Skin epidermis (tissue), 12 donors: ENCODE data around the gene TMEM131.

Source experiments
- H3K27ac ChIP-seq, 21 experiments: fragments of 200-600 bp; sonication (generic) in 11 of 21; one replicate each; pipeline ENCODE4 v1.5.0; 2020; ENCODE audit warnings: mild to moderate bottlenecking in 3 of 21, inconsistent platforms in 2 of 21, moderate library complexity in 2 of 21
- H3K4me3 ChIP-seq, 7 experiments: fragments of 200-600 bp; sonication (generic) in 2 of 7; one replicate each; pipeline ENCODE4 v1.5.0; 2020; ENCODE audit warnings: inconsistent platforms in 2 of 7, mild to moderate bottlenecking in 2 of 7, moderate library complexity in 1 of 7

Gene TMEM131

DNA sequence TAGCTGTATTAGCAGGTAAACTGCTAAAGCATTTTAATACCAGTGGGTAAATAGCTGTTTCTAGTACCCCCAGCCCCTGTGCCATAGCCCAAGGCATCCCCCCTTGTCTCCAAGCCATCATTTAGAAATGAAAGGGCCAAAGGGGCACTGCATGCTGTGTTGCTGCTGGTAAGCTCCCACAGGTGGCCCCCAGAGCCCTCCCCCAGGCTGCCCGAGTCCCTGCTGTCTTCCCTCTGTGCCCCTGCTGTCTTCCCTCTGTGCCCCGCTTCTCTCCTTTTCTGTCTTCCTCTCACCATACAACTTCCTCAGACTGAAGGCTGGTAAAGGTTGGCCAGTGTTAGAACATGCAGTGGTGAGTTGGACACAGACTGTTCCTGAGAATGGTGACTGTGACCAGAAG lies 240.3 kb downstream of the TMEM131 start:
- no peak overlapping the region for H3K4me3 ChIP-seq
- H3K27ac ChIP-seq, result peak overlapping the region in 7 of 21 experiments; percentile 5 to 56 (median 25)

DNA sequence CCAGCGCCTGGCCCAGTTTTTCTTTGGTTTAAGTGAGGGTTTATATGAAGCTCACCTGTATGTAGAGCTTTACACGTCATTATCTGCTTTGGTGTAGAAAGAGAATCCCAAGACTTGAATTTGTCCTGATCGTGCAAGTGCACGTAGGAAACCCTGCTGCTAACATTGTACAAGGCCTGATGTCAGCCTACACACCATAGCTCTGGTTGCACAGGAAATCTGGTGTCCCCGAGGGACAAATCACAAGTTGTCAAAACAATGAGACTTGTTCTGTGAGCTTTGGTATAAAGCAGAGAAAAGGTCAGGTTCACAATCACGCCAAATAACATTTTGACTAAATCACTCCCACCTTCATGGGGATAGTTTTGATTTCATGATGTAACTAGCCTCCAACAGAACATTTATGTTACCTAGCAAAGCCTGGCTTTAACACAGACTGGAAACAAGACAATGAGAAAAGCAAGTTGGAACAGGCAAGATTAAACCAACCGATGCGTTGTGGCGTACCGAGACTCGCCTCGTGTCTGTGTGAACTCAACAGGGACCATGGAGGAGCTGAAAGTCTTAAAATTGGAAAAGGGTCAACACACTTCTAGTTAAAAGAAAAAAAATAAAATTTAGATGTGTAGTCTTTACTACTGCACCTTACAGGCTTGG lies 240.9 kb downstream of the TMEM131 start:
- Histone ChIP-seq H3K4me3 (no peak overlapping the region), H3K27ac (peak overlapping the region in 7 of 21 experiments; percentile 5 to 56 (median 32))

DNA sequence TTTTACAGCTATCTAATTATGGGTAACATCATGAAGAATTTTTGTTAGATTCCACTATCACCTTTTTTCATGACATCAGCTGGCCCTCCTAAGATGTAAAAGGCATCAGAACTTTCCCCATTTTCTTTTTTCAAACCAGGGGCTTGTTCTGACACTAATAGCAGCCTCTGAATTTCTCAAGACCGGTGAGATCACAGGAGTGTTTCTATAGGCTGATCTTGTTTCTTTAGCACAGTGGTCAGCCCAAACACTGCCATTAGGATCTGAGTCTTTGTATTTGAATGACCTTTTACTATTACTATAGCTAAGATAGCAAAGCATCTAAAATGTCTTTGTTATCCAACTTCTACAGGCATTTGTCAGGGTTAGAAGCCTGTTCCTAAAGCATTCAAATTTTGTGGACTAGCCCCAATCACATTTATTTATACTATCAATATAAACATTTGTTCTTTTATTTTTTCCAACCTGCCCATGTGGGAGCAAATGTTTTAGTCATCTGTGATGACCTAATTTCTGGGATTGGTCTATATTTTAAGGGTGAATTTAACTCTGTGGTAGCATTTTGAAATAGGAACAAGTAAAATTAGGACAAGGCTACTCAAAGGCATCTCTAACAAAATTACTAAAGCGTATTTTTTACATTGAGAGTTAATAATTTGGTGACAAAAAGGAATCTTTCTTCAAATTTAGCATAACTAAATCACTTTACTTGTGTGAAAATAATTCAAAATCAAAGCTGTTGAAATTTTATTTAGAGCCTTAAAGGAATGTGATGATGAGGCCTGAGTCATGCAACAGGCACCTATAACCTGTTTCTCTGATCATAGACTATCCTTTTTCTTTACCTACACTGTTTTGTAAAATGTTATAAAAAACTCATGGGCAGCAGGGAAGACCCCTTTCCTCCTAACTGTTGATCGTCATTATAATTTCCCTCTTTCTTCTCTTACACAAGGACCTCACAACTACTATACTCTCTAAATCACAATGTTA lies 243.1 kb downstream of the TMEM131 start:
- H3K27ac ChIP-seq, result peak overlapping the region in 3 of 21 experiments; percentile 14 to 19 (median 18)
- H3K4me3 ChIP-seq, result no peak overlapping the region

DNA sequence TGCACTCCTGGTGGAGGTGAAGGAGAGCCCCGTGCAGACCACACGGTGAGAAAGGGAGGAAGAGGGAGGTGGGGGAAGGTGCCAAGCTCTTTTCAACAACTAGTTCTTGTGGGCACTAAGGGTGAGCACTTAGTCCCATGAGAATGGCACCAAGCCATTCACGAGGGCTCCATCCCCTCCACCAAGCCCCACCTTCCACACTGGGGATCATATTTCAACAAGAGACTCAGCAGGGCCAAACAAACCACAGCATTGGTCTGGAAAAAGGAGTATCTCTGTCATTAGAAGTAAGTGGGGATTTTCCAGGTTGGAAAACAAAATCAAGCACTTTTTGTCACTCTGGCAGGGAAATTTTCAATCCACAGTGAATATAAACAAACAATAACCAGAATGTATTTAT lies 244.0 kb downstream of the TMEM131 start:
- no peak overlapping the region for H3K4me3 ChIP-seq
- peak overlapping the region in 3 of 21 experiments; percentile 14 to 18 (median 15) for H3K27ac ChIP-seq

DNA sequence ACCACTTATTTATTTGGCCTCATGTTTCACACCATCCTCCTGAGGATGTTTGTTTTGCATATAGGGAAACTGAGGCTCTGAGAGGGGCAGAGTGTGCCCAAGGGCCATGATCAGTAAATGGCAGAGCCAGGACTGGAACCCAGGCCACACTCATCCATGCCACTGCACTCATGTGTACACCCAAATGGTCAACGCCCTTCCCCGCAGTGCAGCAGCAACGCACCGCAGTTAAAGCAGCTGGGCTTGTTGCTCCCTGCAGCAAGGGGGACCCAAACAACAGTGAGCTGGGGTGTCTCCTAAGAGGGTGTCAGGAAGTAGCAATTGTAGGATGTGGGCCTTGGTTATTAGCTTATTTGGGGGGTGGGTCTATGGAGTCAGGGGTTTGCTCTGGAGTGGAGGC lies 245.7 kb downstream of the TMEM131 start:
- Histone ChIP-seq H3K27ac (no peak overlapping the region), H3K4me3 (no peak overlapping the region)

DNA sequence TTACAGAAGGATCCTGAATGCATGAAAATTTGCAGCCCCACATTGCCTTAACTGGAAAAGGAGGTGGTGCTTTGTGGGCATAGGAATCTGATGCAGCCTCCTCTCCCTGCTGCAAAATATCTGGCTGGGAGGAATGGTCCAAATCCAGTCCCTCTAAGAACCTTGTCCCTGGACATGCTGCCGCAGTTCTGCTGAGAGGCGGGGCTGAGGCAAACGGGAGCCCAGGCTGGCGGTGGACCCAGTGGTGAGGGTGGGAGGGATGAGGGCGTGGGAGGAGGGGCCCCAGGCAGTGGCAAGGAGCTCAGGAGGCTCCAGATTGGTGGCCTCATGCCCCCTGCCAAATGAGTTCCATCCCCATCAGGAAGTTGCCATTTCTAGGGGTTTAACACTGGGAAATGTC lies 246.2 kb downstream of the TMEM131 start:
- no peak overlapping the region for H3K4me3 ChIP-seq
- H3K27ac ChIP-seq, result no peak overlapping the region

DNA sequence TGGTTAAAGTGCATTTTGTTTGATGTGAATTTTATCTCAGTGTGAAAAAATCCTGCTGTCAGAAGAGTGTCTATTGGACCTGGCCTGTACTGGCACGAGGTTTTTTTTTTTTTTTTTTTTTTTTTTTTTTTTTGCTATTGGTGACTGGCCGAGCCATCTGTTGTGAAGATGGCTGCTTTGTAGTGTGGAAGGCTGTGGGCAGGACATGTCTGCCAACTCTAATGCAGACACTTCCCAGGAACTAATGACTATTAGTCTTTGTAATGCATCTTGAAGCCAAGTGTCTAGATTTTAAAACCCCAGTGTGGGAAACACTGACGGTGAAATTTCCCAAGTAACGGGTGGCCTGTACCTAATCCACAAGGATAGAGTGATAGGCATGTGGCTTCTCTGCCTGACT lies 248.0 kb downstream of the TMEM131 start:
- no peak overlapping the region for H3K4me3 ChIP-seq
- H3K27ac ChIP-seq, result peak overlapping the region in 2 of 21 experiments; percentile 33 to 54

DNA sequence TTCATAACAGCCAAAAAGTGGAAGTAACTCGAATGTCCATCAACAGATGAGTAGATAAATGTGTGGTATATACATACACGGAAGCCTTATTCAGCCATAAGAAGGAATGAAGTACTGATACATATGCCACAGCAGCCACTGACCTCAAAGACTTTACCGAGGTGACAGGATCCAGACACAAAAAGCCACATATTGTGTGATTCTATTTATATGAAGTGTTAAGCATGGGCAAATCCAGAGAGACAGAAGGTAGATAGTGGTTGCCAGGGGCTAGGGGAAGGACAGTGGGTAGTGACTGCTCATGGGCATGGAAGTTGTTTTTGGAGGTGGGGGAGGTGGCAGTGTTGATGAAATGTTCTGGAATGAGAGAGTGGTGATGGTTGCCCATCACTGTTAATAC lies 248.5 kb downstream of the TMEM131 start:
- Histone ChIP-seq H3K4me3 (no peak overlapping the region), H3K27ac (peak overlapping the region in 6 of 21 experiments; percentile 1 to 65 (median 15))

DNA sequence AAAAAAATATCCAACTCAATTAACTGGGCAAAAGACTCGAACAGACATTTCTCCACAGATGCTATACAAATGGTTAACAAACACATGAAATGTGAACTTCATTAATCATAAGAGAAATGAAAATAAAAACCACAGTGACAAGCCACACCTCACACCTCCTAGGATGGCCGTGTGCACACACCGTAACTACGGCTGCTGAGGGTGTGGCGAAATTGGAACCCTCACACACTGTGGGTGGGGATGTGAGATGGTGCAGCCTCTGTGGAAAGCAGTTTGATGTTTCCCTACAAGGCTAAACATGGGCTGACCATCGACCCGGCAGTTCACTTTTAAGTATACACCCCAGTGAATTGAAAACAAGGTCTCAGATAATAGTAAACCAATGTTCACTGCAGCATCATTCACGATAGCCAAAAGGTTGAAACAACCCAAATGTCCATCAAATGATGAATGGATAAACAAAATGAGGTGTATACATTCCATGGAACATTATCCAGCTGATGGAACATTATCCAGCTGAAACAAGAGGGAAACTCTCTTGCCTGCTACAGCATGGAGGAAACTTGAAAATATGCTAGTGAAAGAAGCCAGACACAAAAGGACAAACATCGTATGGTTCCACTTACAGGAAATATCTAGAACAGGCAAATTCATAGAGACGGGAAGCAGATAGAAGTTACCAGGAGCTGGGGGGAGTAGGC lies 250.1 kb downstream of the TMEM131 start:
- Histone ChIP-seq H3K4me3 (no peak overlapping the region), H3K27ac (peak overlapping the region in 2 of 21 experiments; percentile 47 to 65)

DNA sequence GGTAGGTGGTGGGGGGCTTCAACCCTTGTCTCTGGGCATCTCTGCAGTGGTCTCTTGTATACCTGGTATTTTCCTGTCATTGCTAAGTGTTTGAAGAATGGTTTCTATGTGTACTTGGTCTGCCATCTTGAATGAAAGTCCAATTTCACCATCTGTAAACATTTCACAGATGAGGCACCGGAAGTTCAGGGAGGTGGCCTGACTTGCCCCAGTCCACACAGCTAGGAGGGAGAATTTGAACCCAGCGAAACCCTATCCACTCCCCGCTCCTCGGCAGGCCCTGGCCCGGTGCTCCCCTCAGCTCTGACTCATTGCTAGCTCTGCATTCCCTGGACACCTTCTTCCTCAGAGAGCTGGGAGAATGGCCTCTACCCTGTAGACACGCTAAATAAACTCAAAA lies 251.8 kb downstream of the TMEM131 start:
- Histone ChIP-seq H3K4me3 (no peak overlapping the region), H3K27ac (no peak overlapping the region)

DNA sequence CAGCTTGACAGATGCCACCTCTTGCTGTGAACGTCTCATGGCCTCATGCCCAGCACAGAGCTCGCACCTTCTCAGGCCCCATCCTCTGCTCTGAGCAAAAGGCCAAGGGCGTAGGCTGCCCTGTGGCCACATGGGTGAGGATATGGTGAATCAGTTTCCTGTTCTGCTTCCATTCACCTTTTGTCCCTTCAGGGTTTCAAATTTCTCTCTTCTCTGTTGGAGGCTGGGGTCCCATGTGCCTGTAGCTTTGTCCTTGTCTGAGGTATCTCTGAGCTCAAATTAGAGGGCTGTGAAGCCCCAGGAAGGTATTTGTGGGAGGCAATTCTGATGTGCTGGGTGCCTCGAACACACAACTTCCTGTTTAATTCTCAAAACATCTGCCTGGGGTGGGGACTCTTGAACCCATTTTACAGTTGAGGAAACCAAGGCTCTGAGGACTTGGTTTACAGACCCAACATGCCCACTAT lies 253.3 kb downstream of the TMEM131 start:
- H3K27ac ChIP-seq, result peak overlapping the region in 4 of 21 experiments; percentile 14 to 51 (median 31)
- H3K4me3 ChIP-seq, result no peak overlapping the region

DNA sequence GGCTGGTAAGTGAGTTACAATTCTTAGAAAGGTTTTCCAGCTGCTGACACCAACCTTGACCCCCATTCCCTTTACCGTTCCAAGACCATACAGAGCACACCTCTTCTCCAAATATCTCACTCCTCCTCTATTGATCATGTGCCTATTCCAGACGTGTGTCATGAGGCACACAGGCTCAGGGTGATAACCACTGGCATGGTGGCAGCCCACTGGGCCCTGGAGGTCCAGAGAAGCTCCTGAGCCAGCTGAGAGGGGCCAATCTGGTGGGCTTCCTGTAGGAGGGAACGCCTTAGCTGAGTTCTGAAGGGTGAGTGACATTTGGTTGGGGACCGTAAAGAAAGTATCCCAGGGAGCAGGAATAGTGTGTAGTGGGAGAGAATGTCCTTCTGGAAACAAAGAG lies 254.1 kb downstream of the TMEM131 start:
- no peak overlapping the region for H3K27ac ChIP-seq

DNA sequence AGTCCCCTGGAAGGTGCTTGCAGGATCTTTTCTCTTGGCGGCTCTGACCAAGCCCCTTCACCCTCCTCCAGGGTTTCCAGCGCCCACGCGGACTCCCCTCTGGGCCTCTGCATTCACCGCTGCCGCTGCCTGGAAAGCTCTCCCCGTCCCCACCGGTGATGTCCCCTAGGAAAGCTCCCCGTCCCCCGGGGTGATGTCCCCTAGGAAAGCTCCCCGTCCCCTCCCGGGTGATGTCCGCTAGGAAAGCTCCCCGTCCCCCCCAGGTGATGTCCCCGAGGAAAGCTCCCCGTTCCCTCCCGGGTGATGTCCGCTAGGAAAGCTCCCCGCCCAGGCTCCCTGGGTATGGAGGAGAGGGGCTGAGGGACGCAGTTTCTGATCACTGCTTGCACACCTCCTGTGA lies 254.5 kb downstream of the TMEM131 start:
- Histone ChIP-seq H3K4me3 (no peak overlapping the region), H3K27ac (no peak overlapping the region)

More for the DNA sequence above, 254.1 kb downstream of the TMEM131 start:
- H3K4me3 ChIP-seq, result no peak overlapping the region

DNA sequence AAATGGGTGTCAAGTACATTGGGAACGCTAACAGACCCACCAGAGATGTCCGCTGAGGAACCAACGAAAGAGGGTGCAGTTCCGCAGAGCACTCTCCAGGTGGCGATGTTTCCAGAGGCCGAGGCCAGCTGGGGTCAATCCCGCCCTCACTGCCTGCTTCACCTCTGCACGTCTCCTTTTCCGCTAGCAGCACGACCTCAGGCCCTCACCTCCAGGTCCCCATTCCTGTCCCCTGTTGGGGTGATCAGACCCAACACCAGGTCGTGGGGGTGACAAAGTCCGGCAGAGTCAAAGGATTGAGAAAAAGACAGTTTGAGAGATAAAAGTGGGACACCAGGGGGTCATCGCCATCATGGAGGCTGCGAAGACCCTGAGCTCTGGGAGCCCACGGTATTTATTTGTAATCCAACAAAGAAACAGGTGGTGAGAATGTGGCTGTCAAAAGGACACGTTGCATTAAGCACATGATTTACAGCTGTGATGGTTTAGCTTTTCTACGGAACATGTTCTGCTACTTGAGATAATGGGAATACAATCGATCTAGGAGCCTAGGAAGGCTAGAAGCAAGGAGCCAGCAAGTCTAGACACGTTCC lies 255.1 kb downstream of the TMEM131 start:
- H3K4me3 ChIP-seq, result no peak overlapping the region
- H3K27ac ChIP-seq, result no peak overlapping the region

DNA sequence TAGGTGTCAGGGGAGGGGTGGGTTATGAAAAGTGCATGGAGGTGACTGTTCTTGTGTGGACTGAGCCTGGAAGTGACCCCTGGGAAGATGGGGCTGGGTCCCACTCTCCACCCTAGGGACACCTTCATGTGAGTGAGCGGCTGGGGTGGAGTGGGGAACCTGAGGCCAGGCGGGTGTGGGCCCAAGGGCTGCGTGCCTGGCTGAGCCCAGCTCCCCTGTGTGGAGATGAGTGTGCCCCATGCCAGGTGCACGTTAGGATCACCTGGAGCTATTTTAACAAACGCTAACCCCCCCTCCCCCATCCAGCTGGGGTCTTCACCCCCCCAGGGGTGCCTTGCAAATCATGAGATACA lies 255.9 kb downstream of the TMEM131 start:
- H3K4me3 ChIP-seq, result no peak overlapping the region
- H3K27ac ChIP-seq, result no peak overlapping the region

DNA sequence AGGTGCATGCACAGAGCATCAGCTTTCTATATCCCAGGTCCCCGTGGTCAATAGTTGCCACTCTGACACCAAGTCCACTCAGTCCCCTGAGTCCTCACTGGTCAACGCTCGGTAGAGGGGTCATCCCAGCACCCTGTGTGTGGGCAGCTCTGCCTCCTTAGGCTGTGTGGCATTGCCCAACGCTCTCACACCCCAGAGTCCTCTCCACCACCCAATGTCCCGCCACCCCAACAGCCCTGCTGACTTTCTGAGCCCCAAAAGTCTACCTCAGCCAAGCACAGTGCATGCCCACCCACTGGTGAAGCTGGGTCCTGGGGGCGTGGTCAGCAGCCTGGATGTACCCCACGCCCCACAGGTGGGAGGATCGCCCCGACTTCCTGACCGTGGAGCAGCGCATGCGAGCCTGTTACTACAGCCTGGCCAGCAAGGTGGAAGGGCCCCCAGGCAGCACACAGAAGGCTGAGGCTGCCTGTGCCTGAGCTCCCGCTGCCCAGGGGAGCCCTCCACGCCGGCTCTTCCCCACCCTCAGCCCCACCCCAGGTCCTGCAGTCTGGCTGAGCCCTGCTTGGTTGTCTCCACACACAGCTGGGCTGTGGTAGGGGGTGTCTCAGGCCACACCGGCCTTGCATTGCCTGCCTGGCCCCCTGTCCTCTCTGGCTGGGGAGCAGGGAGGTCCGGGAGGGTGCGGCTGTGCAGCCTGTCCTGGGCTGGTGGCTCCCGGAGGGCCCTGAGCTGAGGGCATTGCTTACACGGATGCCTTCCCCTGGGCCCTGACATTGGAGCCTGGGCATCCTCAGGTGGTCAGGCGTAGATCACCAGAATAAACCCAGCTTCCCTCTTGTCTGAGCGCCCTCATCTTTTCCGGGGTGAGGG lies 256.5 kb downstream of the TMEM131 start:
- no peak overlapping the region for H3K27ac ChIP-seq
- H3K4me3 ChIP-seq, result no peak overlapping the region

DNA sequence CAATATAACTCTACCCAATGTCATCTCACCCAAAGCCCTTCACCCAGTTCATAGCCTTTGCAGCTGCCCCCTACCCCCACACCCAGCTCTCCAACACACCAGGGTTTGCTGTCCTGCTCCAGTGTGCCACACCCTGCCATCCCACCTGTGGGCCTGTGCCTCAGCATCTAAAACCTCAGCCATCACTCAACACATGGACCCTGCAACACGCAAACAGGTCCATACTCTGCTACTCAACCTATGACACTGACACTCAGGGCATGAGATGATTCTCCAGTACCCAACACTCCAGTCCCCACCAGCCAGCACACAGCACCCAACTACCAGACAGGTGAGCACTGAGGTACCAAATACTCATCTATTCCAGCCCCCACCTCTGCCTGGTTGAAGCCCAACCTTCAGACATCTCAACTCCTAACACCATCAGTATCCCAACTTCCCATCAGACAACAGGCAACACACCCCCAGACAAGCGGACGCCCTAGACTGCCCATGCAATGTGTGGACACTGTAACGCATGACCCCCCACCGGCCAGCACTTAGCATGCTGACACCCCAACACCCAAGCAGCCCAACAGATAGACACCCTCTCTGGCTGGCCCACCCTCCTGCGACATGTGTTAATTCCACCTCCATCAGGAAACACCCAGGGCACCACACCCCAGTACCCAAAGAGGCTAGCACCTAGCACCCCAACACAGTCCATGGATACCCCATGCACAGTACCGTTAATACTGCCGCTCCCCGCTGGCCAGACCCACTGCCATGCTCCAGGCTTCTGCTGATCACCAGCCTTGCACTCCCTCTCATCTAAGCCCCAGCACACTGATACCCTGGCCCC lies 257.3 kb downstream of the TMEM131 start:
- H3K27ac ChIP-seq, result no peak overlapping the region
- H3K4me3 ChIP-seq, result no peak overlapping the region
